Ectodermal cell (in vitro differentiated cells): Measurements from ENCODE around the gene ZNF786.
"Not testable (repeated sequence)": the region's sequence is repeated elsewhere in the genome, so short reads cannot be mapped to it uniquely, and the experiment has no call there.

Source experiments
- H3K27ac ChIP-seq: 2 replicates; pipeline ENCODE4 v1.7.0; 2013; ENCODE audit warnings: mild to moderate bottlenecking, low read depth, low read length; ENCODE audit not compliant: insufficient read depth, poor library complexity, severe bottlenecking
- H3K27me3 ChIP-seq: 2 replicates; pipeline ENCODE4 v1.7.0; 2013; ENCODE audit warnings: mild to moderate bottlenecking, low read length; ENCODE audit not compliant: insufficient read depth, control insufficient read depth, poor library complexity, severe bottlenecking
- H3K36me3 ChIP-seq: one replicate; pipeline ENCODE4 v1.7.0; 2013; ENCODE audit warnings: low read length; ENCODE audit not compliant: control insufficient read depth, insufficient read depth
- H3K4me1 ChIP-seq: one replicate; pipeline ENCODE4 v1.7.0; 2013; ENCODE audit warnings: low read length; ENCODE audit not compliant: control insufficient read depth, insufficient read depth
- H3K4me3 ChIP-seq: 2 replicates; pipeline ENCODE4 v1.7.0; 2013; ENCODE audit warnings: low read depth, low read length, control low read depth; ENCODE audit not compliant: insufficient read depth
- H3K9me3 ChIP-seq: 2 replicates; pipeline ENCODE4 v1.7.0; 2013; ENCODE audit warnings: mild to moderate bottlenecking, low read length, moderate library complexity; ENCODE audit not compliant: control insufficient read depth
- WGBS, 2 experiments: methylation state at CpG; one replicate each; pipeline ENCODE4 v1.1.7; 2013; ENCODE audit warnings: missing lambda C conversion rate in 2 of 2; 5-methylcytosine and 5-hydroxymethylcytosine counted together

ZNF786 gene

DNA sequence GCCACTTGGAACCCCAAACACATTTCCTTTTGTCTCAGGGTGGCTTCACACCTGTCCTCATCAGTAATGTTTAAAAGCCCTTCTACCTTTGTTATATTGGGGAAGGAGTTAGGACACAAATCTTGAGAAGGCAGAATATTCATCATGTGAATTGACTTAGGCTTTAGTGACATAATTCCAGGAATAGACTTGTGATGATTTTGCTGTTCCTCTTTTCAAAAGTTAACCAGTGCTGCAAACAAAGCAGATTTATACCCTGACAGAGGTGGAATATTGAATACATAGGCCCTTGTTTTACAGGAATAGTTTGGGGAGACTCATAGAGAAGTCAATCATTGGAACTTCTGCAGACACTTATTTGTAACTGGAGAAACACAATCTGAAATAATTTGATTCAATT is 27.0 kb downstream of the ZNF786 start:
- Histone ChIP-seq H3K4me1 (peaks cover 4% of the 10 kb centered on the region), H3K9me3 (no peaks in the 10 kb centered on the region), H3K4me3 (no peak overlapping the region), H3K27me3 (no peaks in the 10 kb centered on the region), H3K36me3 (no peaks in the 10 kb centered on the region), H3K27ac (no peak overlapping the region)

DNA sequence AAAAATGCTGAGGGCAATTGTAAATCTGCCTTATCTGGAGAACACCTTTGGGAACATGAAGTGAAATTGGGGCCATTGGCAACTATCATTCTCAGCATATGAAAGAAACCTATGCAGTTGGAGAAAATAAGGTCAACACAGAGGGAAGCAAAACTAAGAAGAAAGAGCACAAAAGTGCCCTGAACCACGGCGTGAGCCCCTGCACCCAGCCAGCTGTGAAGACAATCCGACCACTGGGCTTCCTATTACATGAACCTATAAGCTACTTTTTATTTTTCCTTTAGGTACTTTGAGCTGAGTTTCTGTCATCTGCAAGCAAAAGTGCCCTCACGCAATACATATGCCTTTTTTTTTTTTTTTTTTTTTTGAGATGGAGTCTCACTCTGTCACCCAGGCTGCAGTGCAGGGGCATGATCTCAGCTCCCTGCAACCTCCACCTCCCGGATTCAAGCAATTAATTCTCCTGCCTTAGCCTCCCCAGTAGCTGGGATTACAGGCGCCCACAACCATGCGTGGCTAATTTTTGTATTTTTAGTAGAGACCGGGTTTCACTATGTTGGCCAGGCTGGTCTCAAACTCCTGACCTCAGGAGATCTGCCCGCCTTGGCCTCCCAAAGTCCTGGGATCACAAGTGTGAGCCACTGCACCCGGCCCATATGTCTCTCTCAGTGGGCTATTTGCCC is 28.2 kb downstream of the ZNF786 start:
- H3K36me3 ChIP-seq, H3K9me3 ChIP-seq, H3K27ac ChIP-seq, H3K4me1 ChIP-seq, H3K27me3 ChIP-seq, H3K4me3 ChIP-seq: not testable (repeated sequence)
- 90% methylated on average over 9 to 10 of the region's 10 CpGs for WGBS, 2 experiments

DNA sequence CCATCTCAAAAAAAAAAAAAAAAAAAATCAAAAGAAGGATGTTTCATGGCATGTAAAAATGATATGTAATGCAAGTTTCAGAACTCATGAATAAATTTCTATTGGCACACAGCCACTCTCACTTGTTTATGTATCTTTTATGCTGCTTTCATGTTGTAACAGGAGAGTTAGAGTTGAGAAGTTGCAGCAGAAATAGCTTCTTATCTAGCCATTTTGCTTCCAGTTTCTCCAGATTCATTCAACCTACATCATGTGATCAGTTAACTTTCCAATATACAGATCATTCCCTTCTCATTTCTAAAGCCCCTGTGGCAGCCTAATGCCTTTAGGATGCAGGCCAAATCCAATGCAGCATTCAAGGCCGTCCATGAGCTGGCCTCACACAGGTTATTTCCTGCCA is 30.4 kb downstream of the ZNF786 start:
- Histone ChIP-seq H3K9me3 (no peaks in the 10 kb centered on the region), H3K36me3 (no peaks in the 10 kb centered on the region), H3K4me1 (peaks cover 4% of the 10 kb centered on the region), H3K4me3 (no peak overlapping the region), H3K27ac (no peak overlapping the region), H3K27me3 (no peaks in the 10 kb centered on the region)
- WGBS, 2 experiments = 84 to 88% methylated on average over 1 of the region's 1 CpG

DNA sequence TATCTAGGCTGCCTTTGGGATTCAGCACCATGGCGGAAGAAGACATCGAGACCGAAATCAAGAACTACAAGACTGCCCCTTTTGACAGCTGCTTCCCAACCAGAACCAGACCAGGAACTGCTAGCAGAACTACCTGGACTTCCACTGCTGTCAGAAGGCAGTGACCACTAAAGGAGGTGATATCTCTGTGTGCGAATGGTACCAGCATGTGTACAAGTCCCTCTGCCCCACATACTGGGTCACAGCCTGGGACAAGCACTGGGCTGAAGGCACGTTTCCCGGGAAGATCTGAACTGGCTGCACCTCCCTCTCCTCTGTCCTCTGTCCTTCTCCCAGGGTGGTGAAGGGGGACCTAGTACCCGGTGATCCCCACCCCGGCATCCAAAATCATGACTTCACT is 36.6 kb downstream of the ZNF786 start:
- no peaks in the 10 kb centered on the region for H3K4me1 ChIP-seq
- no peaks in the 10 kb centered on the region for H3K36me3 ChIP-seq
- H3K27me3 ChIP-seq = no peaks in the 10 kb centered on the region
- no peak overlapping the region for H3K4me3 ChIP-seq
- no peaks in the 10 kb centered on the region for H3K9me3 ChIP-seq
- 93 to 95% methylated on average over 7 to 8 of the region's 8 CpGs for WGBS, 2 experiments
- H3K27ac ChIP-seq = no peak overlapping the region

DNA sequence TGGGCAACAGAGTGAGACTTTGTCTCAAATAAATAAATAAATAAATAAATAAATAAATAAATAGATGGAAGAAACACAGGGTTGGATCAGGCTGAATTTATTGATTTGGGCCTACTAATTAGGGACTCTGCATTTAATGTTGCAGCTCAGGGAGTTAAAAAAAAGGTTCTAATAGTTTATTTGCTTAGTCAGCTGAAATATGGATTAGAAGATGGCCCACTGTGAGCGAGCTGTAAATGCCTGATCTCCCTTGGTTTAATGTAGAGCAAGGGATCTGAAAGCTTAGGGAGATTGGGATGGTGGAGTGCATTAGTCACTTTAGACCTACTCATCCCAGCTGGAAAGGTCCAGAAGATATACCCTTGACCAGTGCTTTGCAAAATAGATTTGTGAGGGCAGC is 37.1 kb downstream of the ZNF786 start:
- H3K9me3 ChIP-seq = no peaks in the 10 kb centered on the region
- no peaks in the 10 kb centered on the region for H3K36me3 ChIP-seq
- WGBS, 2 experiments = 81 to 98% methylated on average over 1 of the region's 1 CpG
- no peak overlapping the region for H3K27ac ChIP-seq
- H3K4me1 ChIP-seq = no peaks in the 10 kb centered on the region
- H3K4me3 ChIP-seq = no peak overlapping the region
- no peaks in the 10 kb centered on the region for H3K27me3 ChIP-seq

DNA sequence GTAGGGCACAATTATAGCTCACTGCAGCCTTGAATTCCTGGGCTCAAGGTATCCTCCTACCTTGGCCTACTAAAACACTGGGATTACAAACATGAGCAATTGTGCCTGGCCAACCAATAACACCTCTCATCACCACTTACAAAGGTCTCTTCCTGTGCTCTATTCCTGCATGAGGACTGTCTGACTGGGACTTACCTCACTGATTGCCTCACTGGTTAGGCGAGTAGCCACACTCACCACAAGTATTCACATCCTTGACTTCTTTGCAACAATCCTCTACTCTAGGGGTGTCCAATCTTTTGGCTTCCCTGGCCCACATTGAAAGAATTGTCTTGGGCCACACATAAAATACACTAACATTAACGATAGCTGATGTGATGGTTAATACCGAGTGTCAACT is 39.6 kb downstream of the ZNF786 start:
- Histone ChIP-seq H3K9me3 (no peaks in the 10 kb centered on the region), H3K27ac (no peak overlapping the region), H3K4me3 (no peak overlapping the region), H3K27me3 (no peaks in the 10 kb centered on the region), H3K4me1 (no peaks in the 10 kb centered on the region), H3K36me3 (no peaks in the 10 kb centered on the region)
- 92 to 96% methylated on average over 3 of the region's 3 CpGs for WGBS, 2 experiments

DNA sequence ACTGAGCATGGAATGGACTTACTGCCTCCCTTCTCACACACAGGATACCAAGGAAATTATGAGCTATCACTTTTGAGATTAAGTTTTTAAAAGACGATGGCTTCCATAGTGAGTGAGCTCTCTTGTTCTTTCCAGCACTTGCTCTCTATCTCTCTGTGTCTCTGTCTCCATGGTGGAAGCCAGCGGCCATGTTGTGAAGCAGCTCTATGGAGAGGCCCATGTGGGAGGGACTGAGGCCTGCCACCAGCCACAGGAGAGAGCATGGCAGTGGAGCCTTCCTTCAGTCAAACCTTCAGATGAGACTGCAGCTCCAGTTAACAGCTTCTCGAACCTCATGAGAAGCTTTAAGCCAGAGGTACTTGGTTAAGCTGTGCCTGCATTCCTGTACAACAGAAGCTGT is 41.7 kb downstream of the ZNF786 start:
- WGBS, 2 experiments = 96 to 97% methylated on average over 3 of the region's 3 CpGs
- no peak overlapping the region for H3K4me3 ChIP-seq

DNA sequence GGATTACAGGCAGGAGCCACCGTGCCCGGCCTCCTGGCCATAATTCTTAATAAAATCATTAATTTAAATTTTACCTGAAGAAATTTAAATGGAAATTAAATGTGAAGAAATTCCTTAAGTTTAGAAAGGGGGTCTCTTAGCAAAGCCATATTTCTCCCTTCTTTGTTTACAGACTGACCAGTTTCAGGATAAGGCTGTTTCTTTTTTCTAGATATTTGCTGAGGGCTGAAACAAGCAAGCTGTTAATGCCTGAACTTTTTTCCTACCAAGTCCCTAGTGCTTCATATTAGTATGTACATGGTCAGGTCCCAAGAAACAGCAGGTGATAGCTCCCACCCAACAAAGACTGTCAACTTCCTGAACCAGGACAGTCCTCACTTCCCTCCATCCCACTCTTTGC is 44.1 kb downstream of the ZNF786 start:
- Histone ChIP-seq H3K36me3 (no peaks in the 10 kb centered on the region), H3K27me3 (no peaks in the 10 kb centered on the region), H3K4me3 (no peak overlapping the region), H3K27ac (no peak overlapping the region), H3K4me1 (no peaks in the 10 kb centered on the region), H3K9me3 (no peaks in the 10 kb centered on the region)
- 100% methylated on average over 1 of the region's 2 CpGs; no CpG with 5 or more reads in 1 of the 2 experiments for WGBS, 2 experiments

More for the DNA sequence above, 41.7 kb downstream of the ZNF786 start:
- Histone ChIP-seq H3K4me1 (no peaks in the 10 kb centered on the region), H3K36me3 (no peaks in the 10 kb centered on the region), H3K27ac (no peak overlapping the region), H3K27me3 (no peaks in the 10 kb centered on the region), H3K9me3 (no peaks in the 10 kb centered on the region)

DNA sequence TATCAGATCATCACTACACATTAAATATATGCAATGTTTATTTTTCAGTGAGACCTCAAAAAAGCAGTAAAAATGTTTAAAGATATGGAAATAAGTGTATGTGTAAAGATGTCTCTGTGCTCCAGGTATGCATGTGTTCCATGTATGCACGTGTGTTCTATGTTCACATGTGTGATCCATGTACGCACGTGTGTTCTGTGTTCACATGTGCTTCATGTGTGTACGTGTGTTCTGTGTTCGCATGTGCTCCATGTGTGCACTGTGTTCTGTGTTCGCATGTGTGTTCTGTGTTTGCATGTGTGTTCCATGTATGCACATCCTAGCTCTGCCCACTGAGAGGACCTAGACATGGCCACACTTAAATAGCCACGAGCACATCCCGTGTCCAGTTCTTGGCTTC is 46.6 kb downstream of the ZNF786 start:
- 94 to 95% methylated on average over 8 of the region's 8 CpGs for WGBS, 2 experiments
- Histone ChIP-seq H3K27ac (no peak overlapping the region), H3K27me3 (no peaks in the 10 kb centered on the region), H3K4me1 (no peaks in the 10 kb centered on the region), H3K9me3 (no peaks in the 10 kb centered on the region), H3K4me3 (no peak overlapping the region), H3K36me3 (no peaks in the 10 kb centered on the region)

DNA sequence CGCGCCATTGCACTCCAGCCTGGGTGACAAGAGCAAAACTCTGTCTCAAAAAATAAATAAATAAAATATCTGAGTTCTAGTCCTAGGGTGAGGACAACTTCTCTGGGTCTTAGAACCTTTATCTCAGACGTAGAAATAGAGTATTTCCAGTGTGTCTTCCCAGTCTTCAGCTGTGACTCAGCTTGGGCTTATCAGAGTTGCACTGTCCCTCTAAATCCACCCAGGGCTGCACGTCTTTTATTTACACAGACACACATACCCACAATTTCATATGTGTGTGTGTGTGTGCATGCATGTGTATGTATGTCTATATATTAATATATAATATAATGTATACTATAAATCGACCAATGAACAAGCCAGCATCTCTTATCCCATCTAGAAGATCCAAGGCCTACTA is 49.2 kb downstream of the ZNF786 start:
- Histone ChIP-seq H3K4me3 (no peak overlapping the region), H3K9me3 (no peaks in the 10 kb centered on the region), H3K4me1 (no peaks in the 10 kb centered on the region), H3K36me3 (no peaks in the 10 kb centered on the region), H3K27me3 (no peaks in the 10 kb centered on the region), H3K27ac (no peak overlapping the region)
- 69 to 73% methylated on average over 4 of the region's 5 CpGs for WGBS, 2 experiments

DNA sequence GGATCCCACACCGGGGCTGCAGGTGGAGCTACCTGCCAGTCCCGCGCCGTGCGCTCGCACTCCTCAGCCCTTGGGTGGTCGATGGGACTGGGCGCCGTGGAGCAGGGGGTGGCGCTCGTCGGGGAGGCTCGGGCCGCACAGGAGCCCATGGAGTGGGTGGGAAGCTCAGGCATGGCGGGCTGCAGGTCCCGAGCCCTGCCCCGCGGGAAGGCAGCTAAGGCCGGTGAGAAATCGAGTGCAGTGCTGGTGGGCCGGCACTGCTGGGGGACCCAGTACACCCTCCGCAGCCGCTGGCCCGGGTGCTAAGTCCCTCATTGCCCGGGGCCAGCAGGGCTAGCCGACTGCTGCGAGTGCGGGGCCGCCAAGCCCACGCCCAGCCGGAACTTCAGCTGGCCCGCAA is 51.9 kb downstream of the ZNF786 start:
- H3K27ac ChIP-seq, H3K9me3 ChIP-seq, H3K4me1 ChIP-seq, H3K27me3 ChIP-seq, H3K4me3 ChIP-seq, H3K36me3 ChIP-seq: not testable (repeated sequence)
- 92 to 93% methylated on average over 27 to 32 of the region's 32 CpGs for WGBS, 2 experiments
